HG03571 (cell line): ENCODE measurements around the gene GZMM.

Experiments
- ATAC-seq: cut with Tn5 transposase; IDR thresholded peaks from one replicate; pipeline ENCODE4 v1.9.1; 2021; ENCODE audit not compliant: unreplicated experiment

The GZMM gene

DNA sequence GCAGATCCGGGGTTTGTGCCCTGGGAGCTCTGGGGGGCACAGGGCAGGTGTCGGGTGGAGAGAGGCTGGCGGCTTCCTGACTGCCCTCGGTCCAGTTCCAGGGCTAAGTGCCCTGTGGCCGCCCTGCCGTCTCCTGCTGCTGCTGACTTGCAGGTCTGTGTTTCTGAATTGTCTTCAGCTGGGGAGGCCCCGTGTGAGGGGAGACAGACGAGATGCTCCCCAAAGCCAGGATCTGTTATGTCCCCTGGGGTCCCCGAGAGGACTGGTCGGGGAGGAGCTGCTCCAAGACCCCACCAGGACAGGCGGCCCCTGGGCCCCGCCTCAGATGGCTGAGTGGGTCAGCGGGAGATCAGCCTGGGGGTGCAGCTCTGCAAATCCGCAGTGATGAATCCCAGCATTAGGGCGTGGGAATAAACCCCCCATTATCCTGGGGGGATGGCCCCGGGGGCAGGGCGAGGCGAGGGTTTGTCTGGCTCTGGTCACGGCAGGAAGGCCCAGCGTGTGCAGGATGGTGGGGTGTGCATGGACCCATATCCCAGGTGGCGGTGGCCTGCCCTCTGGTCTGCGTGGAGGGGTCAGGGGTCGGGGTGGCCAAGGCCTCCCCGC, 50.5 kb downstream of the GZMM start:
- no peak for ATAC-seq

GRCh38 chr19:595326-596262, 51.7 kb downstream of the GZMM start:
- ATAC-seq: no peak

GRCh38 chr19:596263-596655, 52.4 kb downstream of the GZMM start:
- ATAC-seq: no peak

- no peak for ATAC-seq
These were observed 53.8 kb downstream of the GZMM start for GRCh38 chr19:597406-598315.
